Thyroid gland (tissue), 4 donors: ENCODE data around the gene RERG.

Experiments used
- POLR2A ChIP-seq, 2 donors: fragments of 450-650 bp; IDR thresholded peaks; one replicate each; pipeline ENCODE4 v1.6.1; 2017; ENCODE audit warnings: antibody characterized with exemption in 2 of 2, mild to moderate bottlenecking in 2 of 2, moderate library complexity in 1 of 2
- TF ChIP-seq, protein P1 (sequence below), 6 experiments: fragments of 200-600 bp in 3 of 6; fragments of 450-650 bp in 3 of 6; sonication (generic) in 3 of 6; IDR thresholded peaks; one replicate each; pipeline ENCODE4 v1.5.1; 2016 to 2019; ENCODE audit warnings: antibody characterized with exemption in 6 of 6, mild to moderate bottlenecking in 2 of 6, inconsistent platforms in 1 of 6, moderate library complexity in 1 of 6

GRCh38 chr12:15253990-15254389 is 32.8 kb upstream of the RERG start:
- TF ChIP-seq POLR2A (IDR thresholded peaks at IDR 0.05), result no peak
- TF ChIP-seq, protein P1, sequence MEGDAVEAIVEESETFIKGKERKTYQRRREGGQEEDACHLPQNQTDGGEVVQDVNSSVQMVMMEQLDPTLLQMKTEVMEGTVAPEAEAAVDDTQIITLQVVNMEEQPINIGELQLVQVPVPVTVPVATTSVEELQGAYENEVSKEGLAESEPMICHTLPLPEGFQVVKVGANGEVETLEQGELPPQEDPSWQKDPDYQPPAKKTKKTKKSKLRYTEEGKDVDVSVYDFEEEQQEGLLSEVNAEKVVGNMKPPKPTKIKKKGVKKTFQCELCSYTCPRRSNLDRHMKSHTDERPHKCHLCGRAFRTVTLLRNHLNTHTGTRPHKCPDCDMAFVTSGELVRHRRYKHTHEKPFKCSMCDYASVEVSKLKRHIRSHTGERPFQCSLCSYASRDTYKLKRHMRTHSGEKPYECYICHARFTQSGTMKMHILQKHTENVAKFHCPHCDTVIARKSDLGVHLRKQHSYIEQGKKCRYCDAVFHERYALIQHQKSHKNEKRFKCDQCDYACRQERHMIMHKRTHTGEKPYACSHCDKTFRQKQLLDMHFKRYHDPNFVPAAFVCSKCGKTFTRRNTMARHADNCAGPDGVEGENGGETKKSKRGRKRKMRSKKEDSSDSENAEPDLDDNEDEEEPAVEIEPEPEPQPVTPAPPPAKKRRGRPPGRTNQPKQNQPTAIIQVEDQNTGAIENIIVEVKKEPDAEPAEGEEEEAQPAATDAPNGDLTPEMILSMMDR (IDR thresholded peaks at IDR 0.05), result no peak
